ENCODE measurements around the gene CHD1L.
"Not testable (repeated sequence)": the region's sequence is repeated elsewhere in the genome, so short reads cannot be mapped to it uniquely, and the experiment has no call there.

The CHD1L gene

DNA sequence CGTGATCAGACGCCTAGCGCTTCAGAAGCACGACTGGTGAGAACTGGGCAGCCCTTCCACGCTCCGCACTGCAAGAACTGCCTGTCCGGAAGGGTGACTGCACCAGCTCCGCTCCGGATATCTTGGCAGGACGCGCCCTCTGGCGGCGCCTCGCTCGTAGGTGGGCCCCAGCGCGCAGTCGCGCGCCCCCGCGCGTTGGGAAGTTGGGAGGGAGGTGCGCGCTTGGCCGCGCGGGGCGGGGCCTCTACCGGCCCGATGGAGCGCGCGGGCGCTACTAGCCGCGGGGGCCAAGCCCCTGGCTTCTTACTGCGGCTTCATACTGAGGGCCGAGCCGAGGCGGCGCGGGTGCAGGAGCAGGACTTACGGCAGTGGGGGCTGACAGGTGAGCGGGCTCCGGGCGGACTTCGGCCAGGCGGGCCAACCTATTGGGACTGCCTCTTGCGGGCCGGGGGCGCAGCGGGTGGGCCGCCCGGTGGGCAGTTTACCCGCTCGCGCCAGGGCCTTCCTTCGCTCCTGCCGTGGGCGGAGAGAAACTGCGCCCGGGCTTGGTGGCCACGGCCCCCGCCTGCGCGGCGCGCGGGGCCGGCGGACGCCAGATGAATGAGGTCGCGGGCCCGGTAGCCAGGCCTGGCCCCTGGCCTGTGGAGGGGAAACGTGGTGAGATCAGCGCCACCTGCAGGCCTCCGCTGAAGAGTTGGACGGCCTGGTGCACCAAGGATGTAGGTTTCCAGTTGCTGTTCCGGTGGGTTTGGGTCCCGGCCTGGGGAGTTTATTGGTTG lies at the start of gene CHD1L:
Gene CHD1L (plus strand): TSS at position 236 of the 779 bp plus-strand sequence. CDS start 20 bp downstream, at position 256.
- DNase-seq = peak; percentile 98

DNA sequence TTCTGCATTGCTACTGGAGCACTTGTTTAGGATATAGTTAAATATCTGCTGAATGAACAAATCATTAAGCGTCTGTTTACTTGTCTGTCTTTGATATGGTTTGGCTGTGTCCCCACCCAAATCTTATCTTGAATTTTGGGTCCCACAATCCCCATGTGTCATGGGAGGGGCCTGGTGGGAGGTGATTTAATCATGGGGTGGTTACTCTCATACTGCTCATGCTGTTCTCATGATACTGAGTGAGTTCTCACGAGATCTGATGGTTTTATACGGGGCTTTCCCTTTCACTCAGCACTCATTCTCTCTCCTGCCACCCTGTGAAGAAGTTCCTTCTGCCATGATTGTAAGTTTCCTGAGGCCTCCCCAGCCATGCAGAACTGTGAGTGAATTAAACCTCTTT lies 45.2 kb upstream of the CHD1L start:
- not testable (repeated sequence) for DNase-seq

DNA sequence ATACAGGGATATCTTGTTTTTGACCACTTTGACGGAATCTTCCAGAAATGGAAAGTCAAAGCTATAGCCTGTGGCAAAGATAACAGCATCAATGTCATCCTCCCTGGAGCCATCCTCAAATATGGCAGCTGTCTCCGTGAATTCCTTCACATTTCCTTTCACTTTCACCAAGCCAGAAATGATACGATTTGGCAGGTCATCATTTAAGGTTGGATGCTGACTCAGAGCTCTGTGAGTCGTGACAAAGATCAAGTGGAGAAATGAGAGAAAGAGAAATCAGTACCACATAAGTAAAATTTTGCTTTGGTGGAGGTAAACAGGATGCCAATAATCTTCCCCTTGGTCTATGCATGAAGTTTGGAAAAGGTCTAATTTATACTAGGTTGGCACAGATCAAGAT lies 41.2 kb upstream of the CHD1L start:
- no peak for DNase-seq

DNA sequence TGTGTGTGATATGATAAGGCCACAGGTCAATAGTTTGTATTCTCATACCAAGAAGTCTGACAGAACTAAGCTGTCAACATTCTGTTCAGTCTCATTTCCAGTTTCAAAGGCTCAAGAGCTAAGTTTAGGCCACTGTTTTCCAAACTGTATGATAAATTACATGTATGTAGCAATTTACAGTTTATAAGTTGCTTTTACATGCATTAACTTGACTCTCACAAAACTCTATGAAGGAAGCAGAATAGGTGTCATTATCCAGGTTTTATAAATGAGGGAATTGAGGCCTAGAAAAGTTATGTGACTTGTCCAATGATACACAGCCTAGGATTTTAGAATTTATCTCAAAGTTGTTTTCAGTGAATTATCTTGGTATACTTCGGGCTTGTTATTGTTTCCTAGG lies 40.7 kb upstream of the CHD1L start:
- no peak for DNase-seq

DNA sequence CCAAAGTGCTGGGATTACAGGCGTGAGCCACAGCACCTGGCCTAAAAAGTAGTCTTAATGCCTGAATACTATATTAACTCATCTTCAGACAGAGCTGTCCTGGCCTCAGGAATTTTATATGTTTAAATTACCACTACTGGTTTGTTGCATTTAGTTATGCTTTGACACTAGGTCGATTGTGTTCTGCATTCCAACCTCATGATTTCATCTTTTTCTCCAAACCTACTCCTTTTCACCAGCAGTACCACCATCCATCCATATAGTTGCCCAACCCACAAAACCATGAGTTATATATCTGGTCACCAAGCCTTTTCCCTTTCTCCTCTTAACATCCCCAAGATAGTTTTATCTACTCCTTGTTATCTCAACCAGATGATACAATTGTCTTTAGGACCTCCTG lies 39.9 kb upstream of the CHD1L start:
- no peak for DNase-seq

DNA sequence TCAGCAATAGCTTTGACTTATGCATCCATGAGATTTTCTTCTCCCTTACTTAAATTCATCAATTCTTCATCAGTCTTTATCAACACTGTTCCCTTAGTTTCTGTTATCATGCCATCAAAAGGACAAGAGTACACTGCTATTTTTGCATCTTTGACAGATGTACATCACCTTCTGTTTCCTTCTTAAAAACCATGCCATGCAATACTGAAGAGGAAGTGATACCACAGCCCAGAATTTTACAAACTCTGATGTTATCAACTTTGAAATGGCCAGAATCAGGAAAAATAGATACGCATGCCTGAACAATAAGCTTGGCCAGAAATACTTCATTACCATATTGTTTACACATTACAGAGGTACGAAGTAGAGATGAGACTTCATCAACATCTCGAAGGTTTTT lies 38.4 kb upstream of the CHD1L start:
- DNase-seq = no peak

DNA sequence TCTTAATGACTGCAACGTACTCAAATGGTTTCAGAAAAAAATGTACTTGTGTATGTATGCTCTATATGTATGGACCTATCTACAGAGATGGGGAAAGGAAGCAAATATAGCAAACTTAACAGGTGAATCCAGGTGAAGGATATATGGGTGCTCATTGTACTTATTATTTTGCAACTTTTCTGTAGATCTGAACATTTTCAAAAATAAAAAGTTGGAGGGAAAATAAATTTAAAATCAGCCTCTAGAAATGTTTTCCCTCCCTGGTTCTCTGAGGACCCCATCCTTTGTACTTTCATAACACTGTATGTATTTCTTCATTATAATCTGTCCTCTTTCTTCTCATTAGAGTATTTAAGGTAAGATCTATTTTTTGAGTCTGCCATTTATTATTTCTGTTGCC lies 35.3 kb upstream of the CHD1L start:
- no peak for DNase-seq

DNA sequence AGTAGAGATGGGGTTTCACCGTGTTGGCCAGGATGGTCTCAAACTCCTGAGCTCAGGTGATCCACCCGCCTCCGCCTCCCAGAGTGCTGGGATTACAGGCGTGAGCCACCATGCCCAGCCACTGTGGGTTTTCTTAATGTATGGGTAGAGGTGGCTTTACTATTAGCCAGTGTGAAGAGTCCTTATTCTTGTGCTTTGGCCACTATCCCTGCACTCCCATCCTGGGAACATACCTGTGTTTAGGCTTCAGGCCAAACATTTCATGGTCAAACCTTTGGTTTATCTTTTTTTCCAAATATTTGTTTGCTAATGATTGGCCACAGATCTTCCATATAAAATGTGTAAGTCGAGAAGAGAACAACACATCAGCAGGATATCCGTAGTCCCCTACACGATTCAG lies 33.9 kb upstream of the CHD1L start:
- DNase-seq = no peak

DNA sequence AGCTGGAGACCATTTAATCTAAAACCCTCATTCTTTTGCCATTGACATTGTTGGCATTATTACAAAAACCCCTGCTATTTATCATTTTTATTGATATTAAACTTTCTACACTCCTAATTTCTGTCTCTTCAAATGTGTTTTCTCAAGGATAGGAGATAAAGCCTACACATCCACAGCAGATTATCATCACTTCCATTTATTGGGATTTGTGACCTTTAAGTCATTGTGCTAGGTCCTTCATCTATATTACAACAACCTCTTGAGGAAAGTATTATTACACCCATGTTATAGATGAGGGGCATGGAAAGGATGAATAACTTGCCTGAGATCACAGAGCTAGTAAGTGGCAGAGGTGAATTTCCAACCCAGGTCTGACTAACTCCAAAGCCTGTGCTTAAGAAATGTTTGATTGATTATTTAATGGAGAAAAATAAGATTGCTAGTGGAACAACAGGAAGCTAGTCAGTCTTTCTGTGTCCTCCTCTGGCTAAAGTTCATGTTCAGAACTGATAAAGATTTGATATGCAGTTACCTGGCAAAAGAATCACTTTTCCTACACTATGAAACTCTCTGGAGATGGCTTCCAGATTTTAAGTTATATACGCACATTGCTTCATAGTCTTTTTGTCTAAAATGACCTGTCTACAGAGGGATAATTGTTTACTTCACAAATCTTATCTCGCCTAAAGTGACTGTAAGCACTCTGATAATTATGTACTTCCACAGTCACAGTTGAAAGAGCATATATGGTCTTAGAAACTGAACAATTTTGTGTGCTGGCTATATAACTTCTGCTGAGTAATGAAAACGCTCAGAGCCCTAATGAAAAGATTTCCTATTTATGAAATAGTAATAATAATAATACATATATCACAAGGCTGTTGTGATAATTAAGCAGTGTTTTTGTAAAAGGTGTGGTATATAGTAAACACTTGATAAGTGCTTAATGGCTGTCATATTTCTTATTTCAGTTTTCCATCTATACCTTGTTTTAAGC lies 32.4 kb upstream of the CHD1L start:
- no peak for DNase-seq

DNA sequence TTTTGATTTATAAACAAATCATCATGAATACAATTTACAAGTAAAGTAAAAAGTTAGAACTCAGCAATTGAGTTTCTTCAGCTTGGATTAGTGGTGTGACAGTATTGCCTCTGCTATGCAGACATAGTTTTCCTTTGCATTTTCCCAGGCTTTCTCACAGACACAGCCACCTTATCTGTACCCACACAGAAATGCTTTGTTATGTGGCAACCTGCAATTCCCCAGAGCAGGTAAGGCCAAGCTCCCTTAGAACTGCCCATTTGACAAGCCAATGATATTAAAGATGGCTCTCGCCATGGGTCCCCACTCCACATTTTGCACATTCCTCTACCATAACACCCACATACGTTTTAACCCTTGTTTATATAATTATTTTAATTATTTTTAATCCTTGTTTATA lies 31.5 kb upstream of the CHD1L start:
- DNase-seq = no peak

DNA sequence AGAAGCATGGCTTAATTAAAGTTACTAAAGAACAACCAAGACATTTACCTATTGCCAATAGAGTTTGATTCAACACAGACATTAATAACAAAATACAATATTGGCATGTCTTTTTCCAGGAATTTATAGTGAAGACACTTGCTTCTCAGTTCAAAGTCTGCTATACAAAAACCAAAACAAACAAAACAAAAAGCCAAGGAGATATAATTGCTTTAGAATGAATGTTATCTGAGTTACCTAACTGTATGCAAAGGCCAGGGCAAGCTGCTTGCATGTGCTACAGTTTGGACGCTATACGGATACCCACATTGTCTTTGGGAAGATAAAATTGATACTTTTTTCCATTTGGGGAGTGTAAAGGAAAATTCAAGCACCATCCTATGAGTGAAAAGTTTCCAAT lies 30.9 kb upstream of the CHD1L start:
- DNase-seq = no peak

DNA sequence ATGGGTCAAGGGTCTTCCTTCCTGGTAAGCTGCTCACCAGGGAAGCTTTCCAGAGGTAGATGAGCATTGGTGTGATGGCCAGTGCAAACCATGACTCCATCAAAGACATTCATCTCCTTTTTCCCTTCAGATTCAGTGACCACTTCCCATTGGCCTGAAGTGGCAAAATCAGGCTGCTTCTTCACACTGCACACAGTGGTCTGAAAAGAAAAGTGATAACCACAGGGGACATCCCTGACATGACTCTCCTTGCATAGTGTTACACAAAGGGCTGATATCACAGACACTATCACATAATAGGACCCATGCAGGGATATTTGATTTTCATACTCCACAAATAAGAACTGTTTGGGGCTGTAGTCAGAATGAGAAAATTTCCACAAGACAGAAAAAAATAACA lies 29.2 kb upstream of the CHD1L start:
- no peak for DNase-seq

DNA sequence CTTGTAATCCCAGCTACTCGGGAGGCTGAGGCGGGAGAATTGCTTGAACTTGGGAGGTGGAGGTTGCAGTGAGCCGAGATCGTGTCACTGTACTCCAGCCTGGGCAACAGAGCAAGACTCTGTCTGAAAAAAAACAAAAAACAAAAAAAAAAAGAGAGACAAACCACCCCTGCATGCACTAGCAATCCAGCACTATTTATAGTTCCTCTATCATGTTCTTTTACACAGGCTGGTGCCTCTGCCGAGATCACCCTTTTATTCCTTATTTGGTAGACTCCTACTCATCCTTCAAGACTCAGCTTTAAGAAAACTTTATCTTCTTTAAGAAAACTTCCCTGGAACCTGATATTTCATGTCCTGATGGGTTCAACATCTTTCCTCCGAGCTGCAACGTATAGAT lies 28.2 kb upstream of the CHD1L start:
- no peak for DNase-seq

DNA sequence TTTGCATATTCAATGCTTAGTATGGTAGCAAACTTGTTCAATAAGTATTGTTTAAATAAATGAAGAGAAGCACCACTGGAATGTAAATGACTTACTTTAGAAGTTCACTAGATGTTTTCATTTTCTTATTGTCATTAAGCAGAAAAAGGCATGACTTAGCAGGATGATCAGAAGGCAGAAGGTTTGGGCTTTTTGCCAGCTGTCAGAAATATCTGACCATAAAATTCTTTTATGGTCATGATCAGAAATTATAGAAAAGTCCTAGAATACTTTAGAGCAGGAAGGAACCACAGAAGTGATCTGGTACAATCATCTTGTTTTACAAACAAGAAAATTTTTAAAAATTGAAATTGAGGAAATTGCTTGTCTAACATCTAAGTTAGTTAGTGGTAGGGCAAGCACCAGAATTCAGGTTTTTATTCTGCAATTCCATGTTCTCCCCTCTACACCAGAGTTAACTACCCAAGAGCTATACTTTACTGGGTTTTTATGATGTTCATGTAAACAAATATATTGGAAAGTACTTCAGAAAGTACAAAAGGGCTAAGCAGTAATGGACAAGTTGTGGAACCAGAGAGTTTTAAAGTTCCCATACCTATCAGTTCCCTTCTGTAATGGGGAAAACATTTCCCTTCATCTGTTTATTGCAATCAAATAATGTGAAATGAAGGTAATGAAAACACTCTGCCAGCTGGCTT lies 27.5 kb upstream of the CHD1L start:
- no peak for DNase-seq

DNA sequence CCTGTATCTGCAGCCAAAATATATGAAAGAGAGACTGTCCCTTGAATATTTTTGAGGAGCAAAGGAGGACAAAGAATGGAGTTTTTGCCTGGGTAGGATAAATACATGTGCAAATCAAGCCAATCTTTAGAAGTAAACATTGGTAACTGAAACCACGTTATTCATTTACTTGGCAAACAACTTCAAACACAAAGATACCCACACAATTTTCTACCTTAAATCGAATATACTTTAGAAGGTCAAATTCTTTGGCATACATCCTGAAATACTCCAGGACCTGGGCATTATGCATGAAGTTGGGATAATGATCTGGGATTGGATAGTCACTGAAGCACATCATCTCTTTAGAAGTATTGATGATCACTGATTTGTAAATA lies 27.0 kb upstream of the CHD1L start:
- DNase-seq = no peak

DNA sequence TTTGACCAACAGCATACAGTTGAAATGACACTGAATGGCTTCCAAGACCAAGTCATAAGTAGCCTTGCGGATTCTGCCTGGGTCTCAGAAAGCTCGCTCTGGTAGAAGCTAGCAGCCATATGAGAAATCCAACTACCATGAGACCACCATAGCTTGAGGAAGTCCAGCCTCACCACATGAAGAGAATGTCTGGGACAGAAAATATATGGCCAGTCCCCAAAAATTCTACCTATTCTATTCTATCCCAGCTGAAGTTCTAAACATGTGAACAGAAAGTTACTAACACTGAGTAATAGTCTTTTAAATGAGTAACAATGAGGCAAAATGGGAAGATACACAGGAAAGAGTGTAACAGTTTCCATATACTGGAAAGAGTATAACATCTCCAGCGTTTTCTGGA lies 26.4 kb upstream of the CHD1L start:
- DNase-seq = no peak

DNA sequence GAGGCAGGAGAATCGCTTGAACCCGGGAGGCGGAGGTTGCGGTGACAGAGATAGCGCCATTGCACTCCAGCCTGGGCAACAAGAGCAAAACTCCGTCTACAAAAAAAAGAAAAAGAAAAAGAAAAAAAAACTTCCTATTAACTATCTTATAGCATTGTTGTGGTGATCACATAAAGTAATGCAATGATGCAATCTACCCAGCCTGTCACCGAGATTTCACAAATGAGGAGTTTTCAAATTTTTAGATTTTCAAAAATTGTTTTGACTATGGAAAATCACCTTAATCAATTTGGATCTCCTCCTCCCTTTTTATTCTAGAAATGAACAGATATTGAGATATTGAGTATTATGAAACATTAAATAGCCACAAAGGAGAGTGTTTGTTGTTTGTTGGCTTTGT lies 25.3 kb upstream of the CHD1L start:
- no peak for DNase-seq

DNA sequence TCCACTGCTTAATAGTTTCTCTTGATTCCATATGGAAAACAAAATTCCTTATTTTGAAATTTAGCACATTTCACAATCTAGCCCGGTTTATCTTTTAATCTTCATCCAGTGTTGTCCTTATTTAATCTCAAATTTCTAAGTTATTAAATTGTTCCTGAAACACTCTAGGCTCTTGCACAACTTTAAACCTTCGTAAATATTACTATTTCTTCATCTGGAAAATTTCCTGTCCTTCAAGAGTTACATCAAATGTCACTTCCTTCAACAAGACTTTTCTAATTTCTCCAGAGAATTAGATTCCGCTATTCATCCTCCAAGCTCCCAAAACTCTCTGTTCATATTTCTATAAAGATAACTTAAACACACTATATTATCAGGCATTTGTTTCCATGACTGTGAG lies 23.9 kb upstream of the CHD1L start:
- DNase-seq = no peak

DNA sequence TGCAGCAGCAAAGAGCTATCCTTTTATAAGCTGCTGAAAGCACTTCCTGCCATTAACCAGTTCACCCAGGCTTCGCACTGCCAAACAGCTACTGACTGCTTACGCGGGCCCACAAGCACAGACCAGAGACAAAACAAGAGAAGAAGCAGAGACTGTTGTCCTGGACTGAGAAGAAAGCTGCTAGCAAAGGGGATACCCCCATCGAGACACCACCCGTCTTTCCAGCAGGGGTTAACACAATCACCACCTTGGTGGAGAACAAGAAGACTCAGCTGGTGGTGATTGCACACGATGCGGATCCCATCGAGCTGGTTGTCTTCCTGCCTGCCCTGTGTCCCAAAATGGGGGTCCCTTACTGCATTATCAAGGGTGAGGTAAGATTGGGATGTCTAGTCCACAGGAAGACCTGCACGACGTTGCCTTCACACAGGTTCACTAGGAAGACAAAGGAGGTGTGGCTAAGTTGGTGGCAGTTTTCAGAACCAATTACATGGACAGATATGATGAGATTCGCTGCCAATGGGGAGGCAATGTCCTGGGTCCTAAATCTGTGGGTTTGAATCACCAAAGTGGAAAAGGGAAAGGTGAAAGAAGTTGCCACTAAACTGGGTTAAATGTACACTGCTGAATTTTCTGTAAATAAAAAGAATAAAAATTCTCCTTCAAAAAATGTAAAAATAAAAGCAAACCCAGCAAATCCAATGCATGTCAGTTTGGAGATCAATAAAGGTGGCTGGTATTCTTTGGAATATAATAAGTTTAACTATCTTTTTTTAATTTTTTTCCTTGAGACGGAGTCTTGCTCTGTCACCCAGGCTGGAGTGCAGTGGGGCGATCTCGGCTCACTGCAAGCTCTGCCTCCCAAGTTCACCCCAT lies 18.5 kb upstream of the CHD1L start:
- no peak for DNase-seq

DNA sequence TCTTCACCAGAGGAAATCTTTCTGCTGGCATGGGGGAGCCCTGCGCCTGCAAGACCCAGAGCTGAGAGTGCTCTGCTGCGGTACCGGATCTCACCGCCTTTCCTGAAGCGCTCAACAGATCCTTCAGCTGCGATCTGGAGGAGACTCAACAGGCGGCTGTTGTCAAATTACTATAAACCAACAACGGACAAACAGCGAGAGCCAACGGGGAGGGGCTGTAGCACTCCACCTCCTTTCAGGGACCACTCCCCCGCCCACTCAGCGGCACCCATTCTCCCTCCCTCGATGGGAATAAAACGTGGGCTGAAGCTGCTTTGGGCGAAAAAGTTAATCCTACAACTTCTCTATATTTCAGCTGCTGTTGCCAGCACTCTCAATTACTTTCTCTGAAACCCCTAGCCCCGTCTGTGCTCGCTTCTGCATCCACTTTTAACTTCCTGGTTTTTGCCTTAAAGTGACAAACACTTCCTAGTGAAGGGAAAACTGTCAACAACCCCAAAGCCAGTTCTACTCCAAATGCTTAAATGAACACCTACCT lies 17.2 kb upstream of the CHD1L start, which contains the start of gene FMO5:
Gene FMO5 (minus strand): TSS at position 147 of the 538 bp plus-strand sequence. CDS start 310 bp downstream, outside the sequence.
- DNase-seq = peak; percentile 82

DNA sequence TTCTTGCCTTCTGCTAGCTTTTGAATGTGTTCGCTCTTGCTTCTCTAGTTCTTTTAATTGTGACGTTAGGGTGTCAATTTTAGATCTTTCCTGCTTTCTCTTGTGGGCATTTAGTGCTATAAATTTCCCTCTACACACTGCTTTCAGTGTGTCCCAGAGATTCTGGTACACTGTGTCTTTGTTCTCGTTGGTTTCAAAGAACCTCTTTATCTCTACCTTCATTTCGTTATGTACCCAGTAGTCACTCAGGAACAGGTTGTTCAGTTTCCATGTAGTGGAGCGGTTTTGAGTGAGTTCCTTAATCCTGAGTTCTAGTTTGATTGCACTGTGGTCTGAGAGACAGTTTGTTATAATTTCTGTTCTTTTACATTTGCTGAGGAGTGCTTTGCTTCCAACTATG lies 11.5 kb upstream of the CHD1L start:
- DNase-seq = not testable (repeated sequence)

DNA sequence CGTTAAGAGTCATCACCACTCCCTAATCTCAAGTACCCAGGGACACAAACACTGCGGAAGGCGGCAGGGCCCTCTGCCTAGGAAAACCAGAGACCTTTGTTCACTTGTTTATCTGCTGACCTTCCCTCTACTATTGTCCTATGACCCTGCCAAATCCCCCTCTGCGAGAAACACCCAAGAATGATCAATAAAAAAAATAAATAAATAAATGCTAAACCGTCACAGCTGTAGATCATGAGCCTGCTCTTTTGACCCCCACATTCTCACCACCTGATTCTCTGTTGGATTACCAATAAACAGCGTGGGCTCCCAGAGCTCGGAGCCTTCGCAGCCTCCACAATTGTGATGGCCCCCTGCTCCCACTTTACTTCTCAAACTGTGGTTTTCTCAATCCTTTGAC lies 8.6 kb upstream of the CHD1L start:
- DNase-seq = not testable (repeated sequence)

Measured in activated effector memory CD4-positive, alpha-beta T cell treated with anti-CD3 and anti-CD28 coated beads, Interleukin-2, amount 50 U/mL, for 16 hours (primary cell).